ENCODE results near the gene EPHA2. TPM values are rescaled to one million over a fixed set of nuclear protein-coding genes. Genes with fewer than 3 reads are reported as not detected.

Gene EPHA2
- total RNA-seq, 1 donor: 21.0 TPM

- H3K27me3 ChIP-seq (ENCODE audit: insufficient read depth, low read length): no peaks in the 10 kb centered on the region
- H2AFZ ChIP-seq (ENCODE audit: low read length): peak overlapping the region; percentile 73
- H3K4me2 ChIP-seq (ENCODE audit: insufficient read depth, low read length): no peak overlapping the region
- no peaks in the 10 kb centered on the region for H3K9me3 ChIP-seq (ENCODE audit: low read depth, low read length)
- H3K4me3 ChIP-seq (ENCODE audit: insufficient read depth, low read length): no peak overlapping the region
- H4K20me1 ChIP-seq (ENCODE audit: insufficient read depth, low read length): no peaks in the 10 kb centered on the region
- H3K27ac ChIP-seq (ENCODE audit: low read depth, low read length): no peak overlapping the region
- no peaks in the 10 kb centered on the region for H3K36me3 ChIP-seq (ENCODE audit: insufficient read depth, low read length)
- TF ChIP-seq, protein P1, sequence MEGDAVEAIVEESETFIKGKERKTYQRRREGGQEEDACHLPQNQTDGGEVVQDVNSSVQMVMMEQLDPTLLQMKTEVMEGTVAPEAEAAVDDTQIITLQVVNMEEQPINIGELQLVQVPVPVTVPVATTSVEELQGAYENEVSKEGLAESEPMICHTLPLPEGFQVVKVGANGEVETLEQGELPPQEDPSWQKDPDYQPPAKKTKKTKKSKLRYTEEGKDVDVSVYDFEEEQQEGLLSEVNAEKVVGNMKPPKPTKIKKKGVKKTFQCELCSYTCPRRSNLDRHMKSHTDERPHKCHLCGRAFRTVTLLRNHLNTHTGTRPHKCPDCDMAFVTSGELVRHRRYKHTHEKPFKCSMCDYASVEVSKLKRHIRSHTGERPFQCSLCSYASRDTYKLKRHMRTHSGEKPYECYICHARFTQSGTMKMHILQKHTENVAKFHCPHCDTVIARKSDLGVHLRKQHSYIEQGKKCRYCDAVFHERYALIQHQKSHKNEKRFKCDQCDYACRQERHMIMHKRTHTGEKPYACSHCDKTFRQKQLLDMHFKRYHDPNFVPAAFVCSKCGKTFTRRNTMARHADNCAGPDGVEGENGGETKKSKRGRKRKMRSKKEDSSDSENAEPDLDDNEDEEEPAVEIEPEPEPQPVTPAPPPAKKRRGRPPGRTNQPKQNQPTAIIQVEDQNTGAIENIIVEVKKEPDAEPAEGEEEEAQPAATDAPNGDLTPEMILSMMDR (IDR thresholded peaks at IDR 0.05; ENCODE audit: extremely low read depth, low read depth, low read length): no peak
- peaks cover 75% of the 10 kb centered on the region for H3K4me1 ChIP-seq (ENCODE audit: insufficient read depth, low read length)
- peak; percentile 60 for DNase-seq (ENCODE audit: insufficient read length, low spot score, missing footprints)
- no peaks in the 10 kb centered on the region for H3K79me2 ChIP-seq (ENCODE audit: insufficient read depth, low read length)
These were observed 23.0 kb upstream of the EPHA2 start for GRCh38 chr1:16178596-16179497.

DNA sequence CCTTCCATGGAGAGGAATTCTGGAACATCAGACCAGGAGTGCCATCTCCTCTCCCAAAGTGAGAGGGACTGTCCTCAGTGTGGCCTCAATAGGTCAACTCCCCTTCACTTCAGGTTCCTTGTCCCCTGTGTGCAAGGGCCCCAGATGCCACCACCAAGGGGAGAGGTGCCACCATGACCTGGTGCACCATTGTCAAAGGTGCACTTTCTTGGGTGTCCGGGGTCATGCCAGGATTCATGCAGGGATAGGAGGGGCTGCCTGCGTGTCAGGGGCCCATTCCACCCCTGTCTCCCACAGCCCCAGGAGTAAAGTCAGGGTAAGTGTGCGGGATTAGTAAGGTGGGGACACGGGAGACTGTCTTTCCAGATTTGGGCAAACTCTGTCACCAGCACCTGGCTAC is 21.4 kb upstream of the EPHA2 start:
- TF ChIP-seq, protein P1 (IDR thresholded peaks at IDR 0.05; ENCODE audit: extremely low read depth, low read depth, low read length): no peak
- no peak for DNase-seq (ENCODE audit: insufficient read length, low spot score, missing footprints)
- Histone ChIP-seq H2AFZ (ENCODE audit: low read length) (no peak overlapping the region), H3K79me2 (ENCODE audit: insufficient read depth, low read length) (no peaks in the 10 kb centered on the region), H3K27ac (ENCODE audit: low read depth, low read length) (no peak overlapping the region), H3K36me3 (ENCODE audit: insufficient read depth, low read length) (no peaks in the 10 kb centered on the region), H3K4me3 (ENCODE audit: insufficient read depth, low read length) (no peak overlapping the region), H3K27me3 (ENCODE audit: insufficient read depth, low read length) (no peaks in the 10 kb centered on the region), H3K4me2 (ENCODE audit: insufficient read depth, low read length) (no peak overlapping the region), H3K9me3 (ENCODE audit: low read depth, low read length) (no peaks in the 10 kb centered on the region), H3K4me1 (ENCODE audit: insufficient read depth, low read length) (peaks cover 73% of the 10 kb centered on the region), H4K20me1 (ENCODE audit: insufficient read depth, low read length) (no peaks in the 10 kb centered on the region)

GRCh38 chr1:16176653-16177052 is 20.8 kb upstream of the EPHA2 start:
- DNase-seq (ENCODE audit: insufficient read length, low spot score, missing footprints): peak; percentile 44
- no peaks in the 10 kb centered on the region for H4K20me1 ChIP-seq (ENCODE audit: insufficient read depth, low read length)
- no peaks in the 10 kb centered on the region for H3K36me3 ChIP-seq (ENCODE audit: insufficient read depth, low read length)
- TF ChIP-seq, protein P1 (IDR thresholded peaks at IDR 0.05; ENCODE audit: extremely low read depth, low read depth, low read length): no peak
- peak overlapping the region; percentile 81 for H3K27ac ChIP-seq (ENCODE audit: low read depth, low read length)
- H3K4me3 ChIP-seq (ENCODE audit: insufficient read depth, low read length): no peak overlapping the region
- H3K4me1 ChIP-seq (ENCODE audit: insufficient read depth, low read length): peaks cover 67% of the 10 kb centered on the region
- no peaks in the 10 kb centered on the region for H3K9me3 ChIP-seq (ENCODE audit: low read depth, low read length)
- no peaks in the 10 kb centered on the region for H3K79me2 ChIP-seq (ENCODE audit: insufficient read depth, low read length)
- peak overlapping the region; percentile 18 for H2AFZ ChIP-seq (ENCODE audit: low read length)
- H3K4me2 ChIP-seq (ENCODE audit: insufficient read depth, low read length): peak overlapping the region; percentile 78
- no peaks in the 10 kb centered on the region for H3K27me3 ChIP-seq (ENCODE audit: insufficient read depth, low read length)

All from osteoblast (primary cell).